Measurements from ENCODE around the gene CHIT1.
"Not testable (repeated sequence)": the region's sequence is repeated elsewhere in the genome, so short reads cannot be mapped to it uniquely, and the experiment has no call there.

The CHIT1 gene

DNA sequence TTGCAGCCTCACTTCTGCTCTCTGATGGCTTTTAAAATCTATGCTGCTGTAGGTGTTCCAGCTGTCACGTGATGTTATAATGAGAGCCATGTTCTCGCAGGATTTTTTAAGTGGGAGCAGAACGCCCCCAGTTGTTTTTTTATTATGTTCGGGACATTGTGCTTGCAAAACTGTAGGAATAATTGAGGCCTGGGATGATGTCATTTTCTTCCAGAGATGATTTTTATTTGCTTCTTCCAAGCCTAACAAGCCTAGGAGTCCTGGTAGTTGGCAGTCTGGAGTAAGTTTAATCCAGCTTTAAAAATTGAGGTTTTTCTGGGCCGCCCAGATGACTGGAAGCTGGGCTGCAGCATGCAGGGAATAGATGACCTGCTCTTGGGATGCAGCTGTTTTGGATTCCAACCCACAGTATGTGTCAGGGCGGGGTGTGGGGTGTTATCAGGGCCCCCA lies 34.6 kb upstream of the CHIT1 start:
- DNase-seq (ENCODE audit: low read depth) = no peak
- no peak overlapping the region for H3K4me3 ChIP-seq (ENCODE audit: low read depth, low read length)
- TF ChIP-seq, protein P1, sequence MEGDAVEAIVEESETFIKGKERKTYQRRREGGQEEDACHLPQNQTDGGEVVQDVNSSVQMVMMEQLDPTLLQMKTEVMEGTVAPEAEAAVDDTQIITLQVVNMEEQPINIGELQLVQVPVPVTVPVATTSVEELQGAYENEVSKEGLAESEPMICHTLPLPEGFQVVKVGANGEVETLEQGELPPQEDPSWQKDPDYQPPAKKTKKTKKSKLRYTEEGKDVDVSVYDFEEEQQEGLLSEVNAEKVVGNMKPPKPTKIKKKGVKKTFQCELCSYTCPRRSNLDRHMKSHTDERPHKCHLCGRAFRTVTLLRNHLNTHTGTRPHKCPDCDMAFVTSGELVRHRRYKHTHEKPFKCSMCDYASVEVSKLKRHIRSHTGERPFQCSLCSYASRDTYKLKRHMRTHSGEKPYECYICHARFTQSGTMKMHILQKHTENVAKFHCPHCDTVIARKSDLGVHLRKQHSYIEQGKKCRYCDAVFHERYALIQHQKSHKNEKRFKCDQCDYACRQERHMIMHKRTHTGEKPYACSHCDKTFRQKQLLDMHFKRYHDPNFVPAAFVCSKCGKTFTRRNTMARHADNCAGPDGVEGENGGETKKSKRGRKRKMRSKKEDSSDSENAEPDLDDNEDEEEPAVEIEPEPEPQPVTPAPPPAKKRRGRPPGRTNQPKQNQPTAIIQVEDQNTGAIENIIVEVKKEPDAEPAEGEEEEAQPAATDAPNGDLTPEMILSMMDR (IDR thresholded peaks at IDR 0.05; ENCODE audit: insufficient read depth, low read depth, low read length, missing control alignments) = no peak

DNA sequence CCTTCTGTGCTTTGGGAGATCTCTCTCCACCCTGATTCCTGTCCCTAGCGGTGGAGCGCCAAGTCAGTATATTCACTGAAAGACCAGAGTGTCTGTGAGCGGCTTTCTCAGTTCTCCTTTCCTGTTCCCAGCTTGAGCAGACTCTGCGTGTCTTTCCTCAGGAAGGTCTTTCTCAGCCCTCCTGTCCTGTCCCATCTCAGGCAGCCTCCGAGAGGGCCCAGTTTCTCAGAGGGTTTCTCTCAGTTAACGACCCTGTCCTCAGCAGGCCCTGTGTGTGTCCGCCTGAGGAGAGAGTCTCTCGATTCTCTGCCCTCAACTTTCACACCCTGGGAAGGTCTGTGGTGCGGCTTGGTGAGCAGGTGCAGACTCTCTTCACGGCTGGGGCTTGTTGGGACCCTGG lies 34.0 kb upstream of the CHIT1 start:
- H3K4me3 ChIP-seq (ENCODE audit: low read depth, low read length) = no peak overlapping the region
- no peak for DNase-seq (ENCODE audit: low read depth)
- TF ChIP-seq, protein P1 (IDR thresholded peaks at IDR 0.05; ENCODE audit: insufficient read depth, low read depth, low read length, missing control alignments) = no peak

DNA sequence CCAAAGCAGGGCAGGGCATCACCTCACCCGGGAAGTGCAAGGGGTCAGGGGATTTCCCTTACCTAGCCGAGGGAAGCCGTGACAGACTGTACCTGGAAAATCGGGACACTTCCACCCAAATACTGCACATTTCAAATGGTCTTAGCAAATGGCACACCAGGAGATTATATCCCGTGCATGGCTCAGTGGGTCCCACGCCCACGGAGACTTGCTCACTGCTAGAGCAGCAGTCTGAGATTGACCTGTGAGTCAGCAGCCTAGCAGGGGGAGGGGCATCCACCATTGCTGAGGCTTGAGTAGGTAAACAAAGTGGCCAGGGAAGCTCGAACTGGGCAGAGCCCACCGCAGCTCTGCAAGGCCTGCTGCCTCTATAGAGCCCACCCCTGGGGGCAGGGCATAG lies 27.2 kb upstream of the CHIT1 start:
- DNase-seq (ENCODE audit: low read depth); H3K4me3 ChIP-seq (ENCODE audit: low read depth, low read length): not testable (repeated sequence)

DNA sequence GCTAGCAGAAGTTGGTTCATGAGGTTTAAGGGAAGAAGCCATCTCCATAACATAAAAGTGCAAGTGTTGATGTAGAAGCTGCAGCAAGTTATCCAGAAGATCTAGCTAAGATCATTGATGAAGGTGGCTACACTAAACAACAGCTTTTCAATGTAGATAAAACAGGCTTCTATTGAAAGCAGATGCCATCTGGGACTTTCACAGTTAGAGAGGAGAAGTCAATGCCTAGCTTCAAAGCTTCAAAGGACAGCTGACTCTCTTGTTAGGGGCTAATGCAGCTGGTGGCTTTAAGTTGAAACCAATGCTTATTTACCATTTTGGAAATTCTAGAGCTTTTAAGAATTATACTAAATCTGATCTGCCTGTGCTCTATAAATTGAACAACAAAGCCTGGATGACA lies 25.3 kb upstream of the CHIT1 start:
- not testable (repeated sequence) for H3K4me3 ChIP-seq (ENCODE audit: low read depth, low read length); DNase-seq (ENCODE audit: low read depth)

DNA sequence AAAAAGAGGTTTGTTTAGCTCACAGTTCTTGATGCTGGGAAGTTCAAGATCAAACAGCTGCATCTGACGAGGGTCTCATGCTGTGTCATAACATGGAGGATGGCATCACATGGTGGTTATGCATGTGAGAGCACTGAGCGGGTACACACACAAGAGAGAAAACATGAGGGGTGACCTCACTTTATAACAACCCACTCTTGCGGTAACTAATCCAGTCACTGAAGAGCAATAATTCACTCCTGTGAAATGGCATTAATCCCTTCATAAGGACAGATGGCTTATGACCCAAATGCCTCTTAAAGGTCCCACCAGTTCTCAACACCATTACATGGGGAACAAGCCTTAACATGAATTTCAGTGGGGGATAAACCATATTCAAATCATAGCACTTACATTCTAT lies 23.2 kb upstream of the CHIT1 start:
- DNase-seq (ENCODE audit: low read depth) = no peak
- TF ChIP-seq, protein P1 (IDR thresholded peaks at IDR 0.05; ENCODE audit: insufficient read depth, low read depth, low read length, missing control alignments) = no peak
- H3K4me3 ChIP-seq (ENCODE audit: low read depth, low read length) = no peak overlapping the region

DNA sequence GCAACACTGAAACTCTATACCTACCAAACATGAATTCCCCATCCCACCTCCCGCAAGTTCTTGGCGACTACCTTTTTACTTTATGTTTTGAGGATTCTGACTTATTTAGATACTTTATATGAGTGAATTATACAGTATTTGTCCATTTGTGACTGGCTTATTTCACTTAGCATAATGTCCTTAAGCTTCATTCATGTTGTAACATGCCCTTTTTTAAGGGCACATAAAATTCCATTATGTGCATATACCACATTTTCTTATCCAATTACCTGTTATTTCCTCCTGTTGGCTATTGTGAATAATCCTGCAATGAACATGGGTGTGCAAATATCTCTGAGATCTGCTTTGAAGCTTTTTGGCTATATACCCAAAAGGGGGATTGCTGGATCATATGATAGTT lies 22.0 kb upstream of the CHIT1 start:
- no peak overlapping the region for H3K4me3 ChIP-seq (ENCODE audit: low read depth, low read length)
- TF ChIP-seq, protein P1 (IDR thresholded peaks at IDR 0.05; ENCODE audit: insufficient read depth, low read depth, low read length, missing control alignments) = no peak
- no peak for DNase-seq (ENCODE audit: low read depth)

DNA sequence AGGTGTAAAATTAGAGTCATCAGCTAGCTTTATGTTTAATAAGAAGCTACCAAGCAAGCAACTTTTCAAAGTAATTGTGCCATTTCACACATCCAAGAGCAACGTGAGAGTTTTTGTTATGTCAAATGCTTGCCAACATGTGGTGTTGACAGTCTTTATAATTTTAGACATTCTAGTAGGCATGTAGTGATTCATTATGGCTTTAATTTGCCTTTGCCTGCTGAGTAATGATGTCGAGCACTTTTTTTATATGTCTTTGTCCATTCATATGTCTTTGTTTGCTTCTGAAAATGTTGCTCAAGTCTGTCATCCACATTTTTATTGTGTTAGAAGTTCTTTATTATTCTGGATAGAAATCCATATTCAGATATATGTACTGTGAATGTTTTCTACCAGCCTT lies 21.4 kb upstream of the CHIT1 start:
- no peak for DNase-seq (ENCODE audit: low read depth)
- H3K4me3 ChIP-seq (ENCODE audit: low read depth, low read length) = no peak overlapping the region
- TF ChIP-seq, protein P1 (IDR thresholded peaks at IDR 0.05; ENCODE audit: insufficient read depth, low read depth, low read length, missing control alignments) = no peak

DNA sequence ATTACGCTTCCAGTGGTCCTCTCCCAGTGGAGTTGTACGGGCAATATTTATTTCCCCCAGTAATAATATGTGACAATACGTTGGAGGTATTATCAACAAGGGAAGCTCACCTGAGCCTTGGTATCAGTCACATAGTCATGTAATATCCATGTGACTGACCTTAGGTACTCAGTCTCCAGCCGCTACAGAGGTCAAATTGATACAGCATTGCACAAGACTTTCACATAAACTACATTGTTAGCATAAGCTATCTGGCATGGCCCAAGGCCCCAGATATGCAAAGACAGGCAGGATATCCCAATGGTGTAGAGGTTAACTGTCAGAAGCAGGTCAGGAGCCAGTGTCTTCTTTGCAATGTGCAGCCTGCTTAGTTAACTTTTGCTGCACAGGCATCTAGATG lies 15.3 kb upstream of the CHIT1 start:
- DNase-seq (ENCODE audit: low read depth) = no peak
- H3K4me3 ChIP-seq (ENCODE audit: low read depth, low read length) = no peak overlapping the region
- TF ChIP-seq, protein P1 (IDR thresholded peaks at IDR 0.05; ENCODE audit: insufficient read depth, low read depth, low read length, missing control alignments) = no peak

DNA sequence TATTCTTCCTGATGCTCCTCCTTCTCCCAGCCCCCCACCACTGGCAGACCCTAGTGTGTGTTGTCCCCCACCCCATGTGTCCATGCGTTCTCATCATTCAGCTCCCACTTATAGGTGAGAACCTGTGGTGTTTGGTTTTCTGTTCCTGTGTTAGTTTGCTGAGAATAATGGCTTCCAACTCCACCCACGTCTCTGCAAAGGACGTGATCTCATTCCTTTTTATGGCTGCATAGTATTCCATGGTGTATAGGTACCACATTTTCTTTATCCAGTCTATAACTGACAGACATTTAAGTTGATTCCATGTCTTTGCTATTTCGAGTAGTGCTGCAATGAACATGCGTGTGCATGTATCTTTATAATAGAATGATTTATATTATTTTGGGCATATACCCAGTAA lies 12.2 kb upstream of the CHIT1 start:
- H3K4me3 ChIP-seq (ENCODE audit: low read depth, low read length) = not testable (repeated sequence)

More for the DNA sequence above, 12.2 kb upstream of the CHIT1 start:
- DNase-seq (ENCODE audit: low read depth) = not testable (repeated sequence)

Data from GM12865 (cell line).